ENCODE results near the gene LEKR1.

The LEKR1 gene

GRCh38 chr3:157063926-157064325, 237.8 kb downstream of the LEKR1 start:
- no peak for DNase-seq

DNA sequence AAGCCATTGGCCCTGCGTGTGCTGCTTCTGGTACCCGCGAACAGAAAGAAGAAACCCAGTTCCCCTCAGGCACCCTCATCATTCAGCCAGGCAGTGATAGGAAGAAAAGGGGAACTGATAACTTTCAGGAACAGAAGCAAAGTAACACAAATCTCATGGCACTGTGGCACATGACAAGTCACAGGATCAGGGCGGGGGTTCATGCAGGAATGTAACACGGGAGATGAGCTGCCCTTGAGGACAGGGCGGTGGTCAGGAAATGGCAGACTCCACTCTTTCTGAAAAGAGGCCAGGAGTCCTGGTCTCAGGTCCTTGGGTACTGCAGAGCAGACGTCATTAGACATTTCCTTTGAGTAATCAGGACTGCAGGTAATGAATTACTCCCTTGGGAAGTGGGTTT, 238.2 kb downstream of the LEKR1 start:
- no peak for DNase-seq

- no peak for DNase-seq
Observed at GRCh38 chr3:157065201-157065600, 239.0 kb downstream of the LEKR1 start.

DNA sequence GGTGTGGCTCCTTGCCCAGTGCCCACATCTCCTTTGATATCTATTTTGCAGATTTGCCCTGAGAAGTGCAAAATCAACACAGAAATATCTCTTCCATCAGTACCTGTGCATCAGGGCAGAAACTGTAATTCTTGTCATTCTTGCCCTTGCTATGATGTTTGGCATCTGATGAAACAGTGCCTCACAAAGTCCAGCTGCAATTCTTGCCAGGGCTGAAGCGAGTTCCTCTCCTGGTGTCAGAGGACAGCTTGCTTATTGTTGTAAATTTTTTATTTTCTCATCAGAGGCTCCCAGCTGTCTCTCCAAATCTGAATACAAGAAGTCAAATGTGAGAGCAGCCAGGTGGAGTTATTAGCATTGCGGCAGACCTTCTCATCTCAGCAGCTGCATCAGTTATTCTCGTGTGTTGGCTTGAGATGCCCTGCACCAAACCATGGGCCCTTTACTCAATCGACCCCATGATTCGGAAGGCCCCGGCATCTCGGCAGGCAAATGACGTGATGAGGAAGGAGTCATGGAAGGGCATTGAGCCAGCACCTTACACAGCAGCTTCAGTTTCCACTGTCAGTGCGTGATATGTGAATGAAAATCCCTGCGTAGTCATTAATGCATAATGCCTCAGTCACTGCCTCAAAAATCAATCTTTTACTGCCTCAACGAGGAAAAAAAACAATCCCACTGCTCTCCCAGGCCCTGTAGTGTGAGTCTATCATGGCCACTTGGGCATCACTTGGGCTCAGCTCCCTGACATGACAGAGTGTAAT, 240.4 kb downstream of the LEKR1 start:
- DNase-seq = no peak

- no peak for DNase-seq
Observed at GRCh38 chr3:157067114-157067513, 241.0 kb downstream of the LEKR1 start.

- no peak for DNase-seq
Observed at GRCh38 chr3:157069406-157069805, 243.3 kb downstream of the LEKR1 start.

- no peak for DNase-seq
Observed at GRCh38 chr3:157069846-157070677, 243.9 kb downstream of the LEKR1 start.

- DNase-seq = no peak
Observed at GRCh38 chr3:157070678-157070999, 244.5 kb downstream of the LEKR1 start.

GRCh38 chr3:157071744-157072525, 245.8 kb downstream of the LEKR1 start:
- no peak for DNase-seq

DNA sequence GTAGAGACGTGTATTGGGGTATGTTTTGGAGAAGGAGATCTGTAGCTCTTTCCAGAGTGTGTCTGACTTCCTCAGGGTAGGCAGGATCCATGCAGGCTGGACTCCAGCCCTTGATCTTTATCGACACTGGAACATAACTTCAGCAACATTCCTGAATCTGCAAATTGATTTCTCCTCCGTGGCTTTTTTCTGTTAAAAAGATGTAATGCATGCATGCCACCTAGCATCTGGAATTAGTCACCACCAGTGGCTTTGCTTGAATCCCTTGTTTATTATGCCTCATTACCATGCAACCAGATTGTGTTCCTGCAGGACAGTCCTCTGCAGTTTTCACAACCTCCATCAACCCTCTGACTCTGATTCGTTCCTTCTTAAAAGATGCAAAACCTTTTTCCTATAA, 247.7 kb downstream of the LEKR1 start:
- no peak for DNase-seq

- no peak for DNase-seq
Observed at GRCh38 chr3:157074490-157074889, 248.3 kb downstream of the LEKR1 start.

- DNase-seq = no peak
Observed at GRCh38 chr3:157074981-157075380, 248.8 kb downstream of the LEKR1 start.

DNA sequence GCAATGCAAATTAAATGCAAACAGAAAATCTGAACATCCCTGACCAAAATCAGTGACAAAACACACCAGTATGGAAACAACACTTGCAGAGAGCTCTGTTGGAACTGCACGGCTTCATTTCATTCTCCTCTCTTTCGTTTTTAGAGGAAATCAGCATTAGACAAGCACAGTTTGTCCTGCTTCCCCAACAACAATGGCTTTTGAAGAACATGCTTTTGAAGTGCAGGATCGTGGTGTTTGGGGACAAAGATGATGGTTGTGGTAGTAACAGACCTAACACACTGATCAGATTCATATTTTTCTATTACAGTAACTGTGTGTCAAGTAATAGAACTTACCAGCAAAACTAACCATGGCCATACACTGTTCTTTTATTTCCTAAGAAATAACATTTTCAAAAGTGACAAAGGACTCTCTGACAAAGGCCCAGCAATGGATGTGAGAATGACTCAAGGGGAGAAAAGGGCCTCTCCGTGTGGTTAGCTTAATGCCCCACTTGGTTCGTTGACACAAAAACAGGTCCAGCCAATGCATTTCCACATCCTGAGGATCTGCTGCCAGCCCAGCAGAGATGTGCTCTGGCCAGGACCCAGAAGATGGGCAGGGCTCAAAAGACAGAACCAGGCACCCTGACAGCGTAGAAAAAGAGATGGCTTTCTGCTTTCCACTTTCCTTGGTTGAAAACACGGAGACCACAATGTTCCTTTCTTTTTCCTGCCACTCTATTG, 249.7 kb downstream of the LEKR1 start:
- DNase-seq = no peak

DNA sequence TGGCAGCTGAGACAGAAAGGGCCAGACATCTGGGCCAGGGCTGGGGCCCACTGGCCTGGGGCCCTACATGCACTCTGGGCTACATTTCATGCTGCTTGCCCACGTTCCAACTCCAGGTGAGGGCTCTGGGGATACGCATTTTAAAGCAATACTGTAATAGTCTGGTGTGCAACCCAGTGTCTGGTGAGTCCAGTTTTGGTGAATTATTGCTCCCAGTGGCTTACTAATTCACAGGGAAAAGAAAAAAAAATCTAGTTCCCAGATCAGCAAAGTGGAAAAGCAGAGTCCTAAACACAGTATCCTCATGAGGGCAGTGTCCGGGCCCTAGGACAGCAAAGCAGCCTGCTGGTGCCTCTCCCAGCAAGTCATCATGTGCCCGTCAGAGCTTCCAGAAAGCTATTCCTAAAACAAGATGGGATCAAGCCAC, 251.4 kb downstream of the LEKR1 start:
- no peak for DNase-seq

DNA sequence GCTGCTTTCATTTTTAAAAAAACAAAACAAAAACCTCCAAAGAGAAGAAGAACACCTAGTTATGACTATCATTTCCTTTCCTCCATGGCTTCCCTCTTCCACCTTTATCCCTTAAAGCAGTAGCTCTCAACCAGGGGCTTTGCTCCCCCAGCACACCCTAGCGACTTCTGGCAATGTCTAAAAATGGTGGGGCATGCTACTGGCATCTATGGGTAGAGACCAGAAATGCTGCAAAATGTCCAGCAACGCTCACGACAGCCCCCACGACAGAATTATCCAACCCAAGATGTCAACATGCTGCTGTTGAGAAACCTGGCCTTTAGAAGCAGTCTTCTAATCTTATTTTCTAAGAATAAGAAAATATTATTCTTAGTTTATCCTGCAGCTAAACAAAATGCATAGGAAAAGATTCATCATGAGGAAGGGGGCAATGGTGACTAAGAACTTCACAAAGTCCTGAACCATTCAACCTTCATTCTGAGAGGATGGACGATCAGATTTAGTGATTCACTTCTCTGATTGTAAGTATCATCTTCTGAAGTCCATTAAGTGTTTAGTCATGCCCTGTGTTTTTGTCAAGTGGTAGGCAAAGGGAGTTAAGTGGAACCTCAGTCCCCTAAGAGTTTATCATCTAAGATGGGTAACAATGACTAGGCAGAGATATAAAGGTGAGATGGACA, 252.1 kb downstream of the LEKR1 start:
- DNase-seq = no peak

GRCh38 chr3:157078811-157079185, 252.6 kb downstream of the LEKR1 start:
- DNase-seq = no peak

- DNase-seq = no peak
Observed at GRCh38 chr3:157079676-157080369, 253.7 kb downstream of the LEKR1 start.

DNA sequence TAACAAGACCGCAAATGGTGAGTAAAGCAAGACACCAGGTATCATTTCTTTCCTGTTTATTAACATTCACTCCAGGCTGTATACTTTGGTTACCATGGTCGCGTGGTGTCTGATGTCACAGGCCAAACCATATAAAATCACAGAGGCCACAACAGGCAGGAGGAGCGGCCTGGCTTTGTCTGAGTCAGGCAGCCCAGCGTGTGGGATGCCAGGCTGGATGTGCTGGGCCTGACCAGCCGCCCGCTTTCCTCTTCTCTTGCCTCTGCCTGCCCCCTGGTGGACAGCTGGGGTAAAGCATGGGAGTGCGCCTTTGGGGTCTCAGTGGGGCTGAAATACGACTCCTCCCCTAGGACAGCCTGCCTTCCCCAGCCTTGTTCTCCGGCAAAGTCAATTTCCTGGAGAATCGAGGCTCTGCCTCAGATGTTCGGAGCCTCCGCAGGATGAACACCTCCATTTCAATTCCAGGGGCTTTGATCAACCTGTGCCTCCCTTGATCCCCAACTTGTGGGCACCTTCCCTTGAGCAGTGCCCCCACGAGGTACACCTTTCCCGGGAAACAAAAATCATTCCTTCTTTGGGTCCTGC, 255.6 kb downstream of the LEKR1 start:
- peak; percentile 94 for DNase-seq

GRCh38 chr3:157082305-157082982, 256.3 kb downstream of the LEKR1 start:
- no peak for DNase-seq

DNA sequence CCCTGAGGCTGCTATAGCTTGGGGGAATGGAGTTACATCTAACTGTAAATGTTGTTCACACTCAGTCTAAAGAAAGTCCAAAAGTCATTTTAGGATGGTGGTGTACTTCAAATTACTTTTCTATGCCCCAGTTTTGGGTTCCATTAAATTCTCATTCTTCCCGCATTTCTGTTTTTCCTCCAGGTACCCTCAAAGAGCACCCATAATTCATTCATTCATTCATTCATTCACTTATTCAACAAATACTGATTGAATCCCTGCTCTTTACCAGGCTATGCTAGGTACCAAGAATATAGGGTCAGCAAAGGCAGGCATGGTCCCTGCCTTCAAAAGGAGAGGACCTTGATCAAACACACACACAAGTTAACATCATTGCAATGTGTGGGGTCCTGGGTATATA, 257.7 kb downstream of the LEKR1 start:
- DNase-seq = no peak
